ENCODE data around the gene GHRHR.
A peak's percentile ranks its signal among the peaks of the same experiment; 100 is the strongest.

Gene GHRHR

GRCh38 chr7:30965883-30966282, 2.1 kb downstream of the GHRHR start:
- no peak overlapping the region for H3K4me3 ChIP-seq (ENCODE audit: low read depth, low read length)
- DNase-seq (ENCODE audit: low read depth): no peak
- no peak for TF ChIP-seq CTCF (conservative IDR thresholded peaks at IDR 0.05; ENCODE audit: low read depth, low read length)

GRCh38 chr7:30968294-30968693, 4.5 kb downstream of the GHRHR start:
- no peak overlapping the region for H3K4me3 ChIP-seq (ENCODE audit: low read depth, low read length)
- DNase-seq (ENCODE audit: low read depth): no peak
- TF ChIP-seq CTCF (conservative IDR thresholded peaks at IDR 0.05; ENCODE audit: low read depth, low read length): no peak

- no peak for TF ChIP-seq CTCF (conservative IDR thresholded peaks at IDR 0.05; ENCODE audit: low read depth, low read length)
These were observed 5.2 kb downstream of the GHRHR start for GRCh38 chr7:30968747-30969603.

GRCh38 chr7:30969604-30969970, 5.8 kb downstream of the GHRHR start:
- TF ChIP-seq CTCF (conservative IDR thresholded peaks at IDR 0.05; ENCODE audit: low read depth, low read length): no peak
- no peak for DNase-seq (ENCODE audit: low read depth)
- H3K4me3 ChIP-seq (ENCODE audit: low read depth, low read length): no peak overlapping the region

More at GRCh38 chr7:30968747-30969603, 5.2 kb downstream of the GHRHR start:
- no peak for DNase-seq (ENCODE audit: low read depth)
- no peak overlapping the region for H3K4me3 ChIP-seq (ENCODE audit: low read depth, low read length)

GRCh38 chr7:30970074-30970473, 6.3 kb downstream of the GHRHR start:
- no peak for DNase-seq (ENCODE audit: low read depth)
- no peak for TF ChIP-seq CTCF (conservative IDR thresholded peaks at IDR 0.05; ENCODE audit: low read depth, low read length)

GRCh38 chr7:30970594-30971094, 6.9 kb downstream of the GHRHR start:
- no peak overlapping the region for H3K4me3 ChIP-seq (ENCODE audit: low read depth, low read length)
- no peak for TF ChIP-seq CTCF (conservative IDR thresholded peaks at IDR 0.05; ENCODE audit: low read depth, low read length)
- peak; percentile 28 for DNase-seq (ENCODE audit: low read depth)

More at GRCh38 chr7:30970074-30970473, 6.3 kb downstream of the GHRHR start:
- no peak overlapping the region for H3K4me3 ChIP-seq (ENCODE audit: low read depth, low read length)

- no peak for DNase-seq (ENCODE audit: low read depth)
- no peak overlapping the region for H3K4me3 ChIP-seq (ENCODE audit: low read depth, low read length)
- TF ChIP-seq CTCF (conservative IDR thresholded peaks at IDR 0.05; ENCODE audit: low read depth, low read length): no peak
These were observed 7.7 kb downstream of the GHRHR start for GRCh38 chr7:30971440-30971839.
